HG02798 (cell line): ENCODE results near the gene SREBF2.

ENCODE experiments used
- ATAC-seq: cut with Tn5 transposase; IDR thresholded peaks from one replicate; pipeline ENCODE4 v1.9.1; 2021; ENCODE audit warnings: mild to moderate bottlenecking; ENCODE audit not compliant: unreplicated experiment, poor library complexity

SREBF2 gene

GRCh38 chr22:41875531-41876270, 42.8 kb downstream of the SREBF2 start:
- ATAC-seq, result no peak

- ATAC-seq, result no peak
Measured at GRCh38 chr22:41876275-41876674, 43.4 kb downstream of the SREBF2 start.

GRCh38 chr22:41876675-41877074, 43.8 kb downstream of the SREBF2 start:
- no peak for ATAC-seq

GRCh38 chr22:41880653-41881052, 47.7 kb downstream of the SREBF2 start:
- ATAC-seq, result no peak

- ATAC-seq, result no peak
Measured at GRCh38 chr22:41883400-41883799, 50.5 kb downstream of the SREBF2 start.

GRCh38 chr22:41885116-41885515, 52.2 kb downstream of the SREBF2 start:
- no peak for ATAC-seq

- no peak for ATAC-seq
Measured at GRCh38 chr22:41885516-41885915, 52.6 kb downstream of the SREBF2 start.

- ATAC-seq, result no peak
Measured at GRCh38 chr22:41888627-41889200, 55.8 kb downstream of the SREBF2 start.

GRCh38 chr22:41891407-41891806, 58.5 kb downstream of the SREBF2 start:
- no peak for ATAC-seq

- no peak for ATAC-seq
Measured at GRCh38 chr22:41892721-41893120, 59.8 kb downstream of the SREBF2 start.

GRCh38 chr22:41893591-41894375, 60.9 kb downstream of the SREBF2 start:
- no peak for ATAC-seq

GRCh38 chr22:41898645-41899044, 65.7 kb downstream of the SREBF2 start:
- no peak for ATAC-seq

GRCh38 chr22:41899110-41899509, 66.2 kb downstream of the SREBF2 start:
- ATAC-seq, result no peak

GRCh38 chr22:41899992-41900651, 67.2 kb downstream of the SREBF2 start:
- ATAC-seq, result no peak

- no peak for ATAC-seq
Measured at GRCh38 chr22:41900652-41901312, 67.9 kb downstream of the SREBF2 start.

- ATAC-seq, result no peak
Measured at GRCh38 chr22:41902016-41902415, 69.1 kb downstream of the SREBF2 start.

- ATAC-seq, result no peak
Measured at GRCh38 chr22:41902932-41903421, 70.1 kb downstream of the SREBF2 start.

GRCh38 chr22:41904450-41905410, 71.8 kb downstream of the SREBF2 start:
- ATAC-seq, result no peak
